Mesenchymal stem cell (in vitro differentiated cells and primary cell): ENCODE measurements around the gene NRROS.

Experiments
- DNase-seq: peaks from one replicate; pipeline ENCODE4 v3.0.0-alpha.2; 2013
- H2AFZ ChIP-seq: one replicate; pipeline ENCODE4 v1.6.1; 2013; ENCODE audit warnings: low read depth, mild to moderate bottlenecking, control low read depth, inconsistent platforms, low read length, moderate library complexity
- H2AK5ac ChIP-seq: 2 replicates; pipeline ENCODE4 v1.6.1; 2013; ENCODE audit warnings: low read length, moderate library complexity, mild to moderate bottlenecking, inconsistent platforms; ENCODE audit not compliant: severe bottlenecking
- H2BK120ac ChIP-seq: one replicate; pipeline ENCODE4 v1.6.1; 2013; ENCODE audit warnings: low read depth, mild to moderate bottlenecking, inconsistent platforms, low read length, moderate library complexity
- H2BK12ac ChIP-seq, 2 experiments: one replicate each; pipeline ENCODE4 v1.6.1; 2013; ENCODE audit warnings: inconsistent platforms in 2 of 2, low read length in 2 of 2, mild to moderate bottlenecking in 2 of 2, moderate library complexity in 2 of 2, control low read depth in 1 of 2
- H2BK15ac ChIP-seq: one replicate; pipeline ENCODE4 v1.6.1; 2013; ENCODE audit warnings: mild to moderate bottlenecking, low read depth, inconsistent platforms; ENCODE audit not compliant: poor library complexity, severe bottlenecking
- H2BK5ac ChIP-seq: 2 replicates; pipeline ENCODE4 v1.6.1; 2013; ENCODE audit warnings: low read depth, mild to moderate bottlenecking, low read length, control low read depth, inconsistent platforms; ENCODE audit not compliant: poor library complexity, severe bottlenecking
- H3K14ac ChIP-seq, 2 experiments: one replicate each; pipeline ENCODE4 v1.6.1; 2013; ENCODE audit warnings: inconsistent platforms in 2 of 2, low read length in 2 of 2, control low read depth in 1 of 2, mild to moderate bottlenecking in 1 of 2, moderate library complexity in 1 of 2
- H3K18ac ChIP-seq, 2 experiments: one replicate each; pipeline ENCODE4 v1.6.1; 2013; ENCODE audit warnings: inconsistent platforms in 2 of 2, low read length in 2 of 2, control low read depth in 1 of 2, low read depth in 1 of 2, mild to moderate bottlenecking in 1 of 2
- H3K23ac ChIP-seq, 2 experiments: one replicate each; pipeline ENCODE4 v1.6.1; 2013; ENCODE audit warnings: inconsistent platforms in 2 of 2, low read length in 2 of 2, mild to moderate bottlenecking in 2 of 2, moderate library complexity in 2 of 2, control low read depth in 1 of 2
- H3K27ac ChIP-seq: 2 replicates; pipeline ENCODE4 v1.5.1; 2013; ENCODE audit warnings: mild to moderate bottlenecking, moderate library complexity, low read length, control low read depth, inconsistent platforms; ENCODE audit not compliant: poor library complexity, severe bottlenecking
- H3K27me3 ChIP-seq, 2 experiments: 2 replicates each; pipeline versions ENCODE4 v1.6.1 to v1.7.0; 2013; ENCODE audit warnings: low read length in 2 of 2, mild to moderate bottlenecking in 2 of 2, moderate library complexity in 2 of 2, control low read depth in 1 of 2, inconsistent platforms in 1 of 2; ENCODE audit not compliant: control insufficient read depth in 1 of 2, insufficient read depth in 1 of 2
- H3K36me3 ChIP-seq, 2 experiments: 2 replicates each; pipeline versions ENCODE4 v1.6.1 to v1.7.0; 2013; ENCODE audit warnings: low read length in 2 of 2, control low read depth in 1 of 2, inconsistent platforms in 1 of 2, low read depth in 1 of 2, mild to moderate bottlenecking in 1 of 2; ENCODE audit not compliant: insufficient read depth in 2 of 2, control insufficient read depth in 1 of 2
- H3K4ac ChIP-seq, 2 experiments: one replicate each; pipeline ENCODE4 v1.6.1; 2013; ENCODE audit warnings: inconsistent platforms in 2 of 2, low read length in 2 of 2, mild to moderate bottlenecking in 2 of 2, moderate library complexity in 2 of 2, control low read depth in 1 of 2, low read depth in 1 of 2
- H3K4me1 ChIP-seq: 2 replicates; pipeline ENCODE4 v1.6.1; 2013; ENCODE audit warnings: low read depth, low read length, control low read depth; ENCODE audit not compliant: control insufficient read depth, insufficient read depth
- H3K4me2 ChIP-seq: 2 replicates; pipeline ENCODE4 v1.6.1; 2013; ENCODE audit warnings: low read length, mild to moderate bottlenecking, inconsistent platforms; ENCODE audit not compliant: poor library complexity, severe bottlenecking
- H3K4me3 ChIP-seq, 2 experiments: 2 replicates each; pipeline versions ENCODE4 v1.5.1 to v1.7.0; 2013; ENCODE audit warnings: low read length in 2 of 2, mild to moderate bottlenecking in 2 of 2, control low read depth in 1 of 2, low read depth in 1 of 2; ENCODE audit not compliant: insufficient read depth in 1 of 2
- H3K79me1 ChIP-seq: replicated peaks from 2 replicates; pipeline ENCODE4 v1.6.1; 2013; ENCODE audit warnings: mild to moderate bottlenecking, control low read depth, low read length, inconsistent platforms; ENCODE audit not compliant: poor library complexity, severe bottlenecking
- H3K9ac ChIP-seq: 2 replicates; pipeline ENCODE4 v1.7.0; 2013; ENCODE audit warnings: mild to moderate bottlenecking, low read length, moderate library complexity
- H3K9me3 ChIP-seq: 2 replicates; pipeline ENCODE4 v1.7.0; 2013; ENCODE audit warnings: mild to moderate bottlenecking, low read length; ENCODE audit not compliant: control insufficient read depth
- H4K8ac ChIP-seq: one replicate; pipeline ENCODE4 v1.6.1; 2013; ENCODE audit warnings: inconsistent platforms, mild to moderate bottlenecking, low read length, moderate library complexity
- H4K91ac ChIP-seq: one replicate; pipeline ENCODE4 v1.6.1; 2013; ENCODE audit warnings: mild to moderate bottlenecking, low read length, inconsistent platforms
- WGBS: methylation state at CpG from one replicate; pipeline ENCODE4 v1.1.7; 2013; ENCODE audit warnings: mixed read lengths; 5-methylcytosine and 5-hydroxymethylcytosine counted together

Gene NRROS

GRCh38 chr3:196604548-196604947 lies 34.9 kb upstream of the NRROS start:
- H3K36me3 ChIP-seq = no peaks in the 10 kb centered on the region
- no peak overlapping the region for H4K8ac ChIP-seq
- no peak overlapping the region for H2AFZ ChIP-seq
- no peak overlapping the region for H3K27ac ChIP-seq
- 87% methylated on average over 13 of the region's 13 CpGs for WGBS
- H3K79me1 ChIP-seq = no peaks in the 10 kb centered on the region
- H2BK5ac ChIP-seq = no peak overlapping the region
- H3K9me3 ChIP-seq = no peaks in the 10 kb centered on the region
- no peak overlapping the region for H3K23ac ChIP-seq
- H3K9ac ChIP-seq = no peak overlapping the region
- no peak overlapping the region for H3K4me2 ChIP-seq
- no peak overlapping the region for H3K4me3 ChIP-seq
- H2BK120ac ChIP-seq = no peak overlapping the region
- H3K4ac ChIP-seq = no peak overlapping the region
- no peak overlapping the region for H2BK15ac ChIP-seq
- no peak for DNase-seq
- no peak overlapping the region for H2AK5ac ChIP-seq
- no peak overlapping the region for H4K91ac ChIP-seq
- peaks cover 4 to 9% of the 10 kb centered on the region in 2 experiments for H3K27me3 ChIP-seq
- peaks cover 2% of the 10 kb centered on the region for H3K4me1 ChIP-seq
- no peak overlapping the region for H3K14ac ChIP-seq
- H3K18ac ChIP-seq = no peak overlapping the region
- no peak overlapping the region for H2BK12ac ChIP-seq

GRCh38 chr3:196608693-196609092 lies 30.8 kb upstream of the NRROS start:
- no peak overlapping the region for H3K14ac ChIP-seq
- no peak for DNase-seq
- H3K9me3 ChIP-seq = no peaks in the 10 kb centered on the region
- no peak overlapping the region for H2AFZ ChIP-seq
- H3K36me3 ChIP-seq = no peaks in the 10 kb centered on the region
- peaks cover 2% of the 10 kb centered on the region for H3K4me1 ChIP-seq
- no peak overlapping the region for H3K18ac ChIP-seq
- H2AK5ac ChIP-seq = no peak overlapping the region
- H2BK15ac ChIP-seq = no peak overlapping the region
- no peak overlapping the region for H3K27ac ChIP-seq
- no peak overlapping the region for H3K4ac ChIP-seq
- H3K27me3 ChIP-seq = peaks cover 2 to 9% of the 10 kb centered on the region in 2 experiments
- no peaks in the 10 kb centered on the region for H3K79me1 ChIP-seq
- H2BK12ac ChIP-seq = no peak overlapping the region
- H3K4me3 ChIP-seq = no peak overlapping the region
- H2BK120ac ChIP-seq = no peak overlapping the region
- H3K9ac ChIP-seq = no peak overlapping the region
- H3K23ac ChIP-seq = no peak overlapping the region
- no peak overlapping the region for H4K91ac ChIP-seq
- no peak overlapping the region for H4K8ac ChIP-seq
- no peak overlapping the region for H2BK5ac ChIP-seq
- WGBS = no CpG with 5 or more reads among the region's 2 CpGs
- H3K4me2 ChIP-seq = no peak overlapping the region

GRCh38 chr3:196609343-196609775 lies 30.1 kb upstream of the NRROS start:
- WGBS = 40% methylated on average over 4 of the region's 5 CpGs

GRCh38 chr3:196609805-196610515 lies 29.5 kb upstream of the NRROS start:
- peak overlapping the region; percentile 17 for H3K9ac ChIP-seq
- H3K27ac ChIP-seq = no peak overlapping the region
- WGBS = 89% methylated on average over 6 of the region's 6 CpGs
- H2AFZ ChIP-seq = no peak overlapping the region
- no peak overlapping the region for H3K4me3 ChIP-seq
- H3K18ac ChIP-seq = peak overlapping the region in 1 of 2 experiments; percentile 8
- no peak overlapping the region for H3K14ac ChIP-seq
- H4K91ac ChIP-seq = no peak overlapping the region
- H3K36me3 ChIP-seq = no peaks in the 10 kb centered on the region
- peaks cover 2% of the 10 kb centered on the region for H3K4me1 ChIP-seq
- H3K4me2 ChIP-seq = no peak overlapping the region
- no peaks in the 10 kb centered on the region for H3K9me3 ChIP-seq
- peak overlapping the region; percentile 37 to 54 for H2BK12ac ChIP-seq
- no peak overlapping the region for H3K23ac ChIP-seq
- peaks cover 0 to 5% of the 10 kb centered on the region in 2 experiments for H3K27me3 ChIP-seq
- H2BK5ac ChIP-seq = no peak overlapping the region
- no peak overlapping the region for H4K8ac ChIP-seq
- H2BK15ac ChIP-seq = peak overlapping the region; percentile 52
- no peaks in the 10 kb centered on the region for H3K79me1 ChIP-seq
- no peak overlapping the region for H3K4ac ChIP-seq
- no peak overlapping the region for H2AK5ac ChIP-seq
- DNase-seq = no peak
- H2BK120ac ChIP-seq = no peak overlapping the region

More at GRCh38 chr3:196609343-196609775, 30.1 kb upstream of the NRROS start:
- Histone ChIP-seq H2BK12ac (no peak overlapping the region), H2BK15ac (no peak overlapping the region), H3K9ac (peak overlapping the region; percentile 17), H2AFZ (no peak overlapping the region), H3K79me1 (no peaks in the 10 kb centered on the region), H3K4me2 (no peak overlapping the region), H4K91ac (no peak overlapping the region), H3K14ac (no peak overlapping the region), H3K9me3 (no peaks in the 10 kb centered on the region), H2BK5ac (no peak overlapping the region), H2AK5ac (no peak overlapping the region), H3K36me3 (no peaks in the 10 kb centered on the region), H3K27me3 (peaks cover 0 to 7% of the 10 kb centered on the region in 2 experiments), H3K4me3 (no peak overlapping the region), H2BK120ac (no peak overlapping the region), H3K4me1 (peaks cover 2% of the 10 kb centered on the region), H3K4ac (no peak overlapping the region), H4K8ac (no peak overlapping the region), H3K23ac (no peak overlapping the region), H3K27ac (no peak overlapping the region), H3K18ac (no peak overlapping the region)
- peak; percentile 77 for DNase-seq
